ENCODE data around the gene PRM3.

PRM3 gene

GRCh38 chr16:11224894-11225676 is 48.3 kb downstream of the PRM3 start:
- DNase-seq (ENCODE audit: low spot score): peak; percentile 81

GRCh38 chr16:11224096-11224893 is 49.1 kb downstream of the PRM3 start:
- peak; percentile 77 for DNase-seq (ENCODE audit: low spot score)
